Neuron (in vitro differentiated cells): Measurements from ENCODE around the gene ZNF549.
"Not testable (repeated sequence)": the region's sequence is repeated elsewhere in the genome, so short reads cannot be mapped to it uniquely, and the experiment has no call there.

ENCODE experiments used
- H2AFZ ChIP-seq: one replicate; pipeline ENCODE4 v1.6.1; 2013; ENCODE audit warnings: low read depth, mild to moderate bottlenecking, inconsistent platforms, low read length, moderate library complexity
- H3K27me3 ChIP-seq: one replicate; pipeline ENCODE4 v1.6.1; 2013; ENCODE audit warnings: low read length; ENCODE audit not compliant: insufficient read depth
- H3K36me3 ChIP-seq: one replicate; pipeline ENCODE4 v1.6.1; 2013; ENCODE audit warnings: low read length; ENCODE audit not compliant: insufficient read depth
- H3K4me1 ChIP-seq: one replicate; pipeline ENCODE4 v1.6.1; 2013; ENCODE audit warnings: low read length; ENCODE audit not compliant: insufficient read depth
- H3K4me3 ChIP-seq: 2 replicates; pipeline ENCODE4 v1.5.1; 2013; ENCODE audit warnings: mild to moderate bottlenecking, low read length, moderate library complexity
- H3K9me3 ChIP-seq: one replicate; pipeline ENCODE4 v1.6.1; 2013; ENCODE audit warnings: low read length

The ZNF549 gene

DNA sequence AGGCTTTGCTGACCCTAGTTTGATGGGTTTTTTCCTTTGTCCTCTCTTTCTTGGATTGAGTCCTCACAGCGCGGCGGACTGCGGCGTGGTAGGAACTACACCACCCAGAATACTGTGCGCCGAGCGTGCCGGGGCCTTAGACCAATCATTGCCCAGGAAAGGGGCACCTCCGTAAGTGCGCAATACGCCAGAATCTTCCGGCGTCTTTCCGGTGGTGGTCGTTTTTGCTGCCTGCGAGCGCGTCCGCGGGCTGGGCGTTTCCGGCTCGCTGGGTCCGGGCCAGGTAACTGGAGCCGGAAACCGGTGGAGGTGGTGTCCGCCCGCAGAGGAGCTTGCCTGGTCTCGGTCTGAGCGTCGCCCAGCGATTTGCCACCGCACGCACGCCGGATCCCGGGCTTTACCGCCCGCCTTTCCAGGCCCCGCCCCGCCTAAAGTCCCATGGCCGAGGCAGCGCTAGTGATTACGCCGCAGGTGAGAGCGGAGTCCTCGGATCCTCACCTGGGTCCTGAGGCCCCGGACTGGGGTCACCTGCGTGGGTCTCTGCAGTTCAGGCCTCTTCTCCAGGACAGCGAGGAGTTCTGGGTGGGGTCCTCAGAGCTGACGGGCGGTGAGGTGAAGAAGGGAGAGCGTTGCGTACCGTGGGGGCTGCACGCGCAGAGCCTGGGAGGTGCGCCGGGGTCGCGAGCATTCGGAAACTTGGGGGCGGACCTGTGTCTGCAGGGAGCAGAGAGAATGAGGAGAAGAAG lies at the start of gene ZNF549:
TSS of gene ZNF549 (plus strand) at position 221 of the 746 bp plus-strand sequence. CDS start at position 439, 218 bp downstream.
- H3K4me3 ChIP-seq: peak within 1 kb of the TSS; percentile 95
- peak within 1 kb of the TSS; percentile 56 for H2AFZ ChIP-seq
- H3K9me3 ChIP-seq: peaks cover 9% of the 10 kb centered on the region
- H3K4me1 ChIP-seq: peaks cover 9% of the 10 kb centered on the region
- no peaks in the 10 kb centered on the region for H3K27me3 ChIP-seq
- H3K36me3 ChIP-seq: peaks cover 15% of the 10 kb centered on the region

- H2AFZ ChIP-seq: peak within 1 kb of the TSS; percentile 79
- H3K4me1 ChIP-seq, H3K27me3 ChIP-seq: not testable (repeated sequence)
- peaks cover 22% of the 10 kb centered on the region for H3K9me3 ChIP-seq
- H3K4me3 ChIP-seq: peak within 1 kb of the TSS; percentile 90
- peaks cover 22% of the 10 kb centered on the region for H3K36me3 ChIP-seq
These were observed 39.5 kb upstream of the ZNF549 start, which contains the start of gene ZNF419 for GRCh38 chr19:57487477-57488298. Gene ZNF419, plus strand, starts transcription at chr19:57487750. Its CDS starts 201 bp downstream, at chr19:57487951.

DNA sequence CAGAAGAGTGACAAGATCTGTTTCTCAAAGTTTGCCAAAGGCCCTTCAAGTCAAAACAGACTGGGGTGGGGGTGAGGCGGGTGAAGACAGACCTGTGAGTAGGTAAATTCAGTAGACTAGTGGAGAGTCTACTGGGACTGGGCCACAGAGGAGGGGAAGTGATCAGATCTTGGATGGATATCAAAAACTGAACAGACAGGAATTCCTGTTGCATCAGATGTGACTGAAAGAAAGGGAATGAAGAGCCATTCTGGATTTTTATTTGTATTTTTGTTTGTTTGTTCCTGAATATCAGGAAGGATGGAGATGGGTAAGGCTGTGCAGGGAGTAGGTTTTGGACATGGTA lies 38.9 kb upstream of the ZNF549 start:
- H3K36me3 ChIP-seq: peaks cover 28% of the 10 kb centered on the region
- peak overlapping the region; percentile 52 for H3K4me3 ChIP-seq
- peaks cover 27% of the 10 kb centered on the region for H3K9me3 ChIP-seq
- H3K27me3 ChIP-seq, H3K4me1 ChIP-seq, H2AFZ ChIP-seq: not testable (repeated sequence)

GRCh38 chr19:57499332-57499679 lies 27.9 kb upstream of the ZNF549 start:
- Histone ChIP-seq H3K4me3 (peak overlapping the region; percentile 80), H3K9me3 (peaks cover 24% of the 10 kb centered on the region), H3K36me3 (peaks cover 24% of the 10 kb centered on the region)
- H3K4me1 ChIP-seq, H2AFZ ChIP-seq, H3K27me3 ChIP-seq: not testable (repeated sequence)

DNA sequence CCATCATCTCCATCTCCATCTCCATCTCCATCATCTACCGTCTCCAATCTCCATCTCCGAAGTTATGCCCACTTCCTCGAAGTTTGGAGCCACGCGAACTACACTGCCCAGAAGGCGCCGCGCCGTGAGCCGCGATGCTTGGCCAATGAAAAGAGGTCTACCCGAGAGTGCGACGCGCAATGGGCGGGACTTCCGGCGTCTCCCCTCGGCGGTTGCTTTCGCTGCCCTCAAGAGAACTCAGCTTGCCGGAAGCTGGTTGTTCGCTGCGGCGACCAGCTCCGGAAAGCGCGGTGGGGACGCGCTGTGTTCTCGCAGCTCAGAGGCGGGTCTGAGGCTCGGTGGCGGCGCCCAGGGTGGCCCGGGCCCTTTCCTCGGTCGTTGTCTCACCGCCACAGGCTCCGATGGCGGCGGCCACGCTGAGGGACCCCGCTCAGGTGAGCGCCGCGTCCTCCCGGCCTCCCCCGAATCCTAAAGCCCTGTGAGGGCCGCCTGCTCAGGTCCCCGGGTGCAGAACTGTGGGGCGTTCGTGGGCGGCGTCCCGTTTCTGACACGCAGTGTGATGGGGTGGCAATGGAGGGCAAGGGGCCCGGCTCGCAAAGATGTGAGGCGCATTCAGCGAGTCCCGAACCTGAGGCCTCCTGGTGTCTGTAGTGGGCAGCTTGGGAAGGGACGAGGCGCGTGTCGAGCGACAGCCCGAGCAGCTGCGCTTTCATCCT lies 27.3 kb upstream of the ZNF549 start, which contains the start of gene ZNF773:
TSS of gene ZNF773 (plus strand) at position 259 of the 716 bp plus-strand sequence. CDS start at position 402, 143 bp downstream.
- Histone ChIP-seq H3K36me3 (peaks cover 22% of the 10 kb centered on the region), H3K9me3 (peaks cover 23% of the 10 kb centered on the region), H3K4me3 (peak within 1 kb of the TSS; percentile 80)
- H3K4me1 ChIP-seq, H3K27me3 ChIP-seq, H2AFZ ChIP-seq: not testable (repeated sequence)

DNA sequence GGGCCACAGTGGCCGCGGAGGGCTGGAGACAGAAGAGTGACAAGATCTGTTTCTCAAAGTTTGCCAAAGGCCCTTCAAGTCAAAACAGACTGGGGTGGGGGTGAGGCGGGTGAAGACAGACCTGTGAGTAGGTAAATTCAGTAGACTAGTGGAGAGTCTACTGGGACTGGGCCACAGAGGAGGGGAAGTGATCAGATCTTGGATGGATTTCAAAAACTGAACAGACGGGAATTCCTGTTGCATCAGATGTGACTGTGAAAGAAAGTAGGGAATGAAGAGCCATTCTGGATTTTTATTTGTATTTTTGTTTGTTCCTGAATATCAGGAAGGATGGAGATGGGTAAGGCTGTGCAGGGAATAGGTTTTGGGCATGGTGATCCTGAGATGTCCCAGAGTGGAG lies 26.8 kb upstream of the ZNF549 start:
- peaks cover 24% of the 10 kb centered on the region for H3K9me3 ChIP-seq
- not testable (repeated sequence) for H3K27me3 ChIP-seq, H2AFZ ChIP-seq, H3K4me1 ChIP-seq
- H3K36me3 ChIP-seq: peaks cover 20% of the 10 kb centered on the region
- peak overlapping the region; percentile 52 for H3K4me3 ChIP-seq

GRCh38 chr19:57506163-57506562 lies 21.0 kb upstream of the ZNF549 start:
- H3K4me1 ChIP-seq: no peaks in the 10 kb centered on the region
- H3K4me3 ChIP-seq: no peak overlapping the region
- peaks cover 35% of the 10 kb centered on the region for H3K9me3 ChIP-seq
- no peaks in the 10 kb centered on the region for H3K27me3 ChIP-seq
- H3K36me3 ChIP-seq: peaks cover 45% of the 10 kb centered on the region
- no peak overlapping the region for H2AFZ ChIP-seq

GRCh38 chr19:57511484-57511883 lies 15.7 kb upstream of the ZNF549 start:
- H3K9me3 ChIP-seq: peaks cover 26% of the 10 kb centered on the region

GRCh38 chr19:57512845-57513244 lies 14.3 kb upstream of the ZNF549 start:
- Histone ChIP-seq H3K36me3 (peaks cover 24% of the 10 kb centered on the region), H3K4me1 (no peaks in the 10 kb centered on the region), H3K9me3 (peaks cover 17% of the 10 kb centered on the region), H3K27me3 (no peaks in the 10 kb centered on the region), H2AFZ (no peak overlapping the region), H3K4me3 (no peak overlapping the region)

More at GRCh38 chr19:57511484-57511883, 15.7 kb upstream of the ZNF549 start:
- Histone ChIP-seq H3K36me3 (peaks cover 27% of the 10 kb centered on the region), H2AFZ (no peak overlapping the region), H3K4me3 (no peak overlapping the region), H3K27me3 (no peaks in the 10 kb centered on the region), H3K4me1 (no peaks in the 10 kb centered on the region)

- H2AFZ ChIP-seq: no peak overlapping the region
- no peaks in the 10 kb centered on the region for H3K27me3 ChIP-seq
- H3K4me1 ChIP-seq: no peaks in the 10 kb centered on the region
- H3K9me3 ChIP-seq: peaks cover 21% of the 10 kb centered on the region
- peaks cover 21% of the 10 kb centered on the region for H3K36me3 ChIP-seq
- H3K4me3 ChIP-seq: no peak overlapping the region
These were observed 11.9 kb upstream of the ZNF549 start for GRCh38 chr19:57515255-57515654.

DNA sequence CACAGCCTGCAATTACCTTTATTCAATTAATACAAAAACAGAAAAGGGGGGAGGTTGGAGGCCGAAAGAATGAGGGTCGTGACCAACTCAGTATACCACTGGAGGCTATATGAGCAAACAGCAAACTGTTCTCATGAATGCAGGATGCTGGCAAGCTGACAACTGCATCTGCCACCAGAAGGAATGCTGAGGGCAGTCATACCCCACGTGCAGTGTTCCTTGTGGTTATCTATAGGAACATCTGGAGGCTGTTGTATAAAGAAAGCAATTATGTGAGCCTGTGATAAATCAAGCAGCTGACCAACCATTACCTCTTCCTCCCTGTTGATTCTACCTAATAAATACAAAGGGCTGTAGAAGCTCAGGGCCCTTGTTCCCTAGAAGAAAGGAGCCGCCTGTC lies 9.1 kb upstream of the ZNF549 start:
- Histone ChIP-seq H3K9me3 (peaks cover 17% of the 10 kb centered on the region), H3K36me3 (peaks cover 20% of the 10 kb centered on the region)
- not testable (repeated sequence) for H2AFZ ChIP-seq, H3K4me1 ChIP-seq, H3K4me3 ChIP-seq, H3K27me3 ChIP-seq

GRCh38 chr19:57537953-57538547 lies 10.9 kb downstream of the ZNF549 start:
- Histone ChIP-seq H3K27me3 (no peaks in the 10 kb centered on the region), H3K9me3 (peaks cover 74% of the 10 kb centered on the region), H2AFZ (no peak overlapping the region), H3K4me3 (no peak overlapping the region), H3K4me1 (no peaks in the 10 kb centered on the region), H3K36me3 (peaks cover 90% of the 10 kb centered on the region)
